A549 treated with DMSO at 1 μM for 4 hours (cell line): ENCODE results near the gene CACHD1. TPM values are rescaled to one million over a fixed set of nuclear protein-coding genes. Genes with fewer than 3 reads are reported as not detected.

ENCODE experiments used
- total RNA-seq: library from RNA; stranded (reverse); fragments of 200-300 nt; extraction: Qiagen RNA extraction; gene quantifications from 5 replicates; pipeline ENCODE4 v1.2.3, GENCODE V29; 2022; ENCODE audit warnings: low read depth

Gene CACHD1
- total RNA-seq: 1.7 to 2.0 TPM (median 1.9 TPM) in 5 replicates

GRCh38 chr1:64469977-64470664 is at the start of gene CACHD1:
TSS of gene CACHD1 (plus strand) at chr1:64470129. CDS start at chr1:64470745, 616 bp downstream.

